Adrenal gland (tissue), 12 donors: Measurements from ENCODE around the gene CRACR2B. TPM values are rescaled to one million over a fixed set of nuclear protein-coding genes. Genes with fewer than 3 reads are reported as not detected.

Source experiments
- DNase-seq, 7 donors: peaks; one replicate each; pipeline ENCODE4 v3.0.0-alpha.2; 2019 to 2020
- H3K27ac ChIP-seq, 5 donors: fragments of 200-600 bp; sonication (generic) in 4 of 5; 1 replicate in 3 of 5; 2 replicates in 2 of 5; pipeline versions ENCODE4 v1.5.1 to v1.8.0; 2016 to 2020; ENCODE audit warnings: mild to moderate bottlenecking in 1 of 5
- H3K27me3 ChIP-seq: fragments of 200-600 bp; 2 replicates; pipeline ENCODE4 v1.8.0; 2021
- H3K36me3 ChIP-seq, 2 donors: fragments of 200-600 bp; replicated peaks in 1 of 2; 1 replicate in 1 of 2; 2 replicates in 1 of 2; pipeline versions ENCODE4 v1.5.1 to v1.8.0; 2018 to 2022
- H3K4me1 ChIP-seq, 2 donors: fragments of 200-600 bp; replicated peaks in 1 of 2; 1 replicate in 1 of 2; 2 replicates in 1 of 2; pipeline versions ENCODE4 v1.5.1 to v1.8.0; 2018 to 2021
- H3K4me3 ChIP-seq, 4 donors: fragments of 200-600 bp; sonication (generic) in 3 of 4; one replicate each; pipeline ENCODE4 v1.5.1; 2016 to 2018
- H3K9me3 ChIP-seq, 3 donors: fragments of 200-600 bp; sonication (generic) in 1 of 3; replicated peaks in 1 of 3; 1 replicate in 2 of 3; 2 replicates in 1 of 3; pipeline versions ENCODE4 v1.5.1 to v1.8.0; 2016 to 2021
- CTCF ChIP-seq, 6 experiments: fragments of 450-650 bp in 4 of 6; fragments of 200-600 bp in 2 of 6; sonication (generic) in 1 of 6; IDR thresholded peaks; 1 replicate in 5 of 6; 2 replicates in 1 of 6; pipeline versions ENCODE4 v1.5.1 to v1.8.0; 2016 to 2021; ENCODE audit warnings: antibody characterized with exemption in 6 of 6, mild to moderate bottlenecking in 2 of 6, moderate library complexity in 1 of 6
- POLR2A ChIP-seq, 2 donors: fragments of 450-650 bp; IDR thresholded peaks; one replicate each; pipeline ENCODE4 v1.6.1; 2017; ENCODE audit warnings: antibody characterized with exemption in 2 of 2, mild to moderate bottlenecking in 2 of 2, moderate library complexity in 1 of 2
- WGBS, 4 donors: extraction: QIAGEN DNeasy Blood & Tissue Kit in 2 of 4; methylation state at CpG; one replicate each; pipeline versions ENCODE4 v1.1.5 to v1.1.7; 2013 to 2017; 5-methylcytosine and 5-hydroxymethylcytosine counted together
- intact Hi-C, 2 donors: fragments of 100-400 bp; cut with DNase I; formaldehyde crosslinking; loops; one replicate each; pipeline versions ENCODE4 v1.14.1 to v1.15.0; 2022 to 2023
- polyA plus RNA-seq, 3 donors: library from polyadenylated mRNA; stranded (reverse); fragments of 200-250 nt in 2 of 3; fragments of 350-450 nt in 1 of 3; fragmentation: Illumina TruSeq in 1 of 3; extraction: RNeasy Lipid Tissue Mini Kit (QIAGEN cat#74804) in 1 of 3; gene quantifications; one replicate each; pipeline ENCODE4 v1.2.3, GENCODE V29; 2013 to 2014
- total RNA-seq, 9 donors: library from RNA; depleted of rRNA in 4 of 9; stranded (reverse); fragments of >200 nt in 4 of 9; fragments of 120-200 nt in 1 of 9; fragmentation: NEBNext Ultra II Directional in 1 of 9; extraction: Animal tissue kit (Norgen Biotek cat#: 25700) in 1 of 9; gene quantifications; one replicate each; pipeline versions ENCODE4 v1.1.0 to v1.2.4, GENCODE V29; 2013 to 2023
- donor health status: healthy with polysubstance abuse.
- donor health status: Bipolar disorder and iron deficiency.
- donor health status: DM: yes; HTN: yes; CAD: no.
- donor health status: DM: no; HTN: no; CAD: no.
- donor health status: DM: no; HTN: no; CAD: no.
- donor health status: DM: yes; HTN: yes; CAD: no.

The CRACR2B gene
- total and polyA plus RNA-seq, 12 donors = 1.0 to 91.3 (median 15.6) TPM

DNA sequence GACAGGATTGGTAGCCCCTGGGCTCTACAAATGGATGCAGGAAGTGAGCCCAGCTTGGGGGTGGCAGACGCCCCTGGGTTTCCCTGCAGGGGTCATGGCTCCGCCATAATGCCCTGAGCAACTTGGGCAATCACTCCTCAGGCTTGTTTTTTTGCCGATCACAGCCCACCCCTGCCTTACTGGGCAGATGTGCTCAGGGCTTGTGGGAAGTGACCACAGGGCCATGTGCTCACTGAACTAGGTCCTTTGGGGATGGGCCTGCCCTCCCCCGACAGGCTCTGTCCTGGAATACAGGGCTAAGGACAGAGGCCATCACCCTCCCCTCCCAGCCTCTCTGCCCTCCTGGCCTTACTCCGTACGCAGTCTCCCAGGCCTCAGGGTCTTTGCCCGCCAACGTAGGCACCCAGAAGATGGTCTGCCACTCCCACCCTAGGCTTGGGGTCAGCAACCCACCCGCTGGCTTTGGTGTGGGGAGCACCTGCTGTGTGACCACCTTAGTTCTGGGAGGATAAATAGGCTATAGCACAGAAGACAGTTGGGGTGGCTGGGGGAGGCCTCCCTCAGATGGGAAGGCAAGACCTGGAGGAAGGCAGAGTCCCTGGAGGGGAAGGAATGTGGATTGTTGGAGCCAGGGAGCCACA lies 14.1 kb upstream of the CRACR2B start:
- DNase-seq = no peak
- H3K4me1 ChIP-seq = peaks cover 17 to 23% of the 10 kb centered on the region in 2 donors
- H3K27ac ChIP-seq = no peak overlapping the region
- intact Hi-C loops = no loop called here
- no peak for TF ChIP-seq POLR2A (IDR thresholded peaks at IDR 0.05)
- TF ChIP-seq CTCF (IDR thresholded peaks at IDR 0.05) = no peak
- no peaks in the 10 kb centered on the region for H3K27me3 ChIP-seq
- no peak overlapping the region for H3K4me3 ChIP-seq
- H3K36me3 ChIP-seq = peaks cover 0 to 26% of the 10 kb centered on the region in 2 donors
- 81 to 90% (median 86%) methylated on average over 6 to 9 of the region's 9 CpGs for WGBS, 4 donors
- no peaks in the 10 kb centered on the region for H3K9me3 ChIP-seq

DNA sequence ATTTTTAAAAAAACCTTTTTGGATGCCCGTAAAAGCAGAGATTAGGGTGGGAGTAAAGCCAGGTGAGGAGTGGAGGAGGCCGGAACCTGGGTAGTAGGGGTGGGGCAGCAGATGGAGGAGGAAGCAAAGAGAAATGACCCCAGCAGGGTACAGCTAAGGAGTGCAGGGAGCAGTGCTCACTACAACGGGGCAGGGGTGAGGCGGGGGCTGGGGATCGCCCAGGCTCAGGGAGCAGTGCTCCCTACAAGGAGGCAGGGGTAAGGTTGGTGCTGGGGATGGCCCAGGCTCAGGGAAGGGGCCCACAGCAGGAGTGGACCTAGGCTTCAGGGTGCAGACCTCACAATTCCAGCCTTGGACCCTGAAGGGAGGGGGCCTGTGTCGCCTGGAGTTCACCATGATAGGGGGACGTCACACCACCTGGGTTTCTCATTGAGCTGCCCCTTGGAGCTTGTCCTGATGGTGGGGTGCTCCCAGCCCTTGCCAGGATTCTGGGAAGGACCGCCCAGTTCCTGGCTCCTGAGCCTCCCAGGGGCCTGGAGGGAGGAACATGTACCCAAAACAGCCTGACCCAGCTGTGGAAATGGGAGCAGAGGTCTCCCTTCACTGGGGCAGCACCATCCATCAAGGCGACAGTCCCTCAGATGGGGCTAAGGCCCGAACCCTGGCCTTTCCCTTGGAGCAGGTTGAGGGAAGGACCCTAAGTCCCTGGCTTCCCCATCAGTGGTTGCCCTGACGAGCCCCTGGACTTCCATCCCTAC lies 11.9 kb upstream of the CRACR2B start:
- H3K9me3 ChIP-seq = no peaks in the 10 kb centered on the region
- no peak overlapping the region for H3K27ac ChIP-seq
- intact Hi-C loops = no loop called here
- no peak for DNase-seq
- no peak overlapping the region for H3K4me3 ChIP-seq
- no peak for TF ChIP-seq POLR2A (IDR thresholded peaks at IDR 0.05)
- TF ChIP-seq CTCF (IDR thresholded peaks at IDR 0.05) = no peak
- H3K36me3 ChIP-seq = peaks cover 0 to 26% of the 10 kb centered on the region in 2 donors
- no peaks in the 10 kb centered on the region for H3K27me3 ChIP-seq
- peaks cover 20 to 25% of the 10 kb centered on the region in 2 donors for H3K4me1 ChIP-seq
- 81 to 89% (median 87%) methylated on average over 9 to 11 of the region's 11 CpGs for WGBS, 4 donors

GRCh38 chr11:816433-816779 lies 11.3 kb upstream of the CRACR2B start:
- Histone ChIP-seq H3K36me3 (peaks cover 0 to 24% of the 10 kb centered on the region in 2 donors), H3K27ac (no peak overlapping the region), H3K4me1 (peaks cover 20 to 25% of the 10 kb centered on the region in 2 donors), H3K4me3 (no peak overlapping the region), H3K9me3 (no peaks in the 10 kb centered on the region), H3K27me3 (no peaks in the 10 kb centered on the region)
- intact Hi-C loops = no loop called here
- DNase-seq = no peak
- WGBS, 4 donors = 84 to 88% (median 86%) methylated on average over 8 to 11 of the region's 11 CpGs
- no peak for TF ChIP-seq CTCF (IDR thresholded peaks at IDR 0.05)
- TF ChIP-seq POLR2A (IDR thresholded peaks at IDR 0.05) = no peak

- DNase-seq = peak in 4 of 7 donors; percentile 39 to 68 (median 58)
- peak within 1 kb of the TSS; percentile 71 to 98 (median 96) for H3K27ac ChIP-seq
- TF ChIP-seq CTCF (IDR thresholded peaks at IDR 0.05) (no peak), POLR2A (IDR thresholded peaks at IDR 0.05) (peak in 1 of 2 donors; percentile 15)
- H3K9me3 ChIP-seq = no peaks in the 10 kb centered on the region
- peaks cover 31 to 34% of the 10 kb centered on the region in 2 donors for H3K4me1 ChIP-seq
- H3K36me3 ChIP-seq = peaks cover 0 to 14% of the 10 kb centered on the region in 2 donors
- intact Hi-C loops = no loop called here
- no peaks in the 10 kb centered on the region for H3K27me3 ChIP-seq
- peak within 1 kb of the TSS; percentile 59 to 98 (median 84) for H3K4me3 ChIP-seq
- 15 to 35% (median 17%) methylated on average over 10 to 20 of the region's 20 CpGs for WGBS, 4 donors
These were observed 9.2 kb upstream of the CRACR2B start, which contains the start of gene PNPLA2 for GRCh38 chr11:818396-819128. TSS of gene PNPLA2 (plus strand) at chr11:818914. CDS start at chr11:819719, 805 bp downstream.
